Natural killer cell (primary cell): ENCODE data around the gene CCDC47. TPM values are rescaled to one million over a fixed set of nuclear protein-coding genes. Genes with fewer than 3 reads are reported as not detected.
A peak's percentile ranks its signal among the peaks of the same experiment; 100 is the strongest.

Experiments
- ATAC-seq, 3 donors: fragments of 150-1000 bp in 2 of 3; fragments of 200-7000 bp in 1 of 3; cut with Tn5 transposase; 1 replicate in 1 of 3; 2 replicates in 2 of 3; pipeline ENCODE4 v1.10.0; 2021; ENCODE audit warnings: mild to moderate bottlenecking in 2 of 3, moderate library complexity in 2 of 3
- DNase-seq, 2 donors: peaks; one replicate each; pipeline versions ENCODE4 v3.0.0 to v3.0.0-alpha.2; 2013 to 2021; ENCODE audit warnings: mixed read lengths in 1 of 2
- H3K27ac ChIP-seq: one replicate; pipeline ENCODE4 v1.5.1; 2013; ENCODE audit warnings: mild to moderate bottlenecking, low read length
- H3K27me3 ChIP-seq: one replicate; pipeline ENCODE4 v1.6.1; 2013; ENCODE audit warnings: low read length; ENCODE audit not compliant: control insufficient read depth, insufficient read depth
- H3K36me3 ChIP-seq: one replicate; pipeline ENCODE4 v1.6.1; 2013; ENCODE audit warnings: low read length; ENCODE audit not compliant: control insufficient read depth, insufficient read depth
- H3K4me1 ChIP-seq: one replicate; pipeline ENCODE4 v1.6.1; 2013; ENCODE audit warnings: low read length; ENCODE audit not compliant: control insufficient read depth, insufficient read depth
- H3K4me3 ChIP-seq: one replicate; pipeline ENCODE4 v1.5.1; 2013; ENCODE audit warnings: low read length
- H3K9me3 ChIP-seq: one replicate; pipeline ENCODE4 v1.6.1; 2013; ENCODE audit warnings: low read length; ENCODE audit not compliant: control insufficient read depth, insufficient read depth
- H3K27ac Mint-ChIP-seq, 2 donors: one replicate each; pipeline ENCODE4 v1.8.0; 2022; ENCODE audit warnings: mild to moderate bottlenecking in 2 of 2, mixed read lengths in 2 of 2, moderate library complexity in 1 of 2
- H3K27me3 Mint-ChIP-seq, 2 donors: one replicate each; pipeline ENCODE4 v1.8.0; 2022; ENCODE audit warnings: low read depth in 2 of 2, mixed read lengths in 2 of 2
- H3K36me3 Mint-ChIP-seq: one replicate; pipeline ENCODE4 v1.8.0; 2022; ENCODE audit warnings: mixed read lengths
- H3K4me1 Mint-ChIP-seq, 2 donors: one replicate each; pipeline ENCODE4 v1.8.0; 2022; ENCODE audit warnings: mixed read lengths in 2 of 2
- H3K4me3 Mint-ChIP-seq: one replicate; pipeline ENCODE4 v1.8.0; 2022; ENCODE audit warnings: mild to moderate bottlenecking, moderate library complexity, mixed read lengths
- H3K9me3 Mint-ChIP-seq, 2 donors: one replicate each; pipeline ENCODE4 v1.8.0; 2022; ENCODE audit warnings: mixed read lengths in 2 of 2
- CTCF ChIP-seq: fragments of 200-600 bp; IDR thresholded peaks from one replicate; pipeline ENCODE4 v1.8.0; 2022; ENCODE audit warnings: antibody characterized with exemption
- WGBS: methylation state at CpG from one replicate; pipeline ENCODE4 v1.1.7; 2013; ENCODE audit warnings: missing lambda C conversion rate; ENCODE audit not compliant: insufficient coverage; 5-methylcytosine and 5-hydroxymethylcytosine counted together
- intact Hi-C: fragments of 100-400 bp; cut with micrococcal nuclease; formaldehyde crosslinking; loops from one replicate; pipeline ENCODE4 v1.14.2; 2022
- total RNA-seq, 4 donors: library from RNA; stranded (reverse); fragments of 120-200 nt in 1 of 4; gene quantifications; one replicate each; pipeline versions ENCODE4 v1.2.3 to v1.2.4, GENCODE V29; 2013 to 2022

The CCDC47 gene
- total RNA-seq, 3 donors from 2014 or later (not counting 1 experiment from before 2014, with no cell fraction given) = 37.9 to 45.2 (median 41.7) TPM

GRCh38 chr17:63766754-63767153 lies 6.6 kb downstream of the CCDC47 start:
- TF ChIP-seq CTCF = no peak
- peaks cover under 1% of the 10 kb centered on the region for H3K4me1 ChIP-seq
- H3K27me3 ChIP-seq = no peaks in the 10 kb centered on the region
- Mint-ChIP-seq H3K9me3 (no peaks in the 10 kb centered on the region), H3K4me1 (peaks cover 12 to 36% of the 10 kb centered on the region in 2 donors), H3K4me3 (no peak overlapping the region), H3K27ac (no peak overlapping the region), H3K36me3 (no peaks in the 10 kb centered on the region), H3K27me3 (no peaks in the 10 kb centered on the region)
- no peak for ATAC-seq
- no peak overlapping the region for H3K27ac ChIP-seq
- intact Hi-C loops = no loop called here
- no peak overlapping the region for H3K4me3 ChIP-seq
- H3K36me3 ChIP-seq = peaks cover 47% of the 10 kb centered on the region
- no peaks in the 10 kb centered on the region for H3K9me3 ChIP-seq
- DNase-seq = no peak

GRCh38 chr17:63764716-63765115 lies 8.7 kb downstream of the CCDC47 start:
- H3K4me1 Mint-ChIP-seq = peaks cover 17 to 31% of the 10 kb centered on the region in 2 donors
- Histone ChIP-seq H3K4me1 (peaks cover 3% of the 10 kb centered on the region), H3K36me3 (peaks cover 61% of the 10 kb centered on the region), H3K4me3 (no peak overlapping the region), H3K9me3 (no peaks in the 10 kb centered on the region), H3K27ac (no peak overlapping the region), H3K27me3 (no peaks in the 10 kb centered on the region)
- no peaks in the 10 kb centered on the region for H3K9me3 Mint-ChIP-seq
- TF ChIP-seq CTCF = no peak
- H3K4me3 Mint-ChIP-seq = no peak overlapping the region
- no peaks in the 10 kb centered on the region for H3K36me3 Mint-ChIP-seq
- ATAC-seq (no peak), DNase-seq (no peak)
- WGBS = 96% methylated on average over 3 of the region's 4 CpGs
- no peak overlapping the region for H3K27ac Mint-ChIP-seq
- intact Hi-C loops = no loop called here
- no peaks in the 10 kb centered on the region for H3K27me3 Mint-ChIP-seq

- no peak overlapping the region for H3K27ac ChIP-seq
- H3K36me3 Mint-ChIP-seq = no peaks in the 10 kb centered on the region
These were observed 11.0 kb downstream of the CCDC47 start for GRCh38 chr17:63762161-63763078.

More at GRCh38 chr17:63762161-63763078, 11.0 kb downstream of the CCDC47 start:
- WGBS = 72% methylated on average over 3 of the region's 5 CpGs
- Mint-ChIP-seq H3K4me1 (peaks cover 10 to 16% of the 10 kb centered on the region in 2 donors), H3K9me3 (no peaks in the 10 kb centered on the region), H3K27ac (peak overlapping the region in 1 of 2 donors; percentile 50), H3K27me3 (no peaks in the 10 kb centered on the region), H3K4me3 (no peak overlapping the region)
- DNase-seq = no peak
- peaks cover 69% of the 10 kb centered on the region for H3K36me3 ChIP-seq
- no peaks in the 10 kb centered on the region for H3K27me3 ChIP-seq
- peaks cover 3% of the 10 kb centered on the region for H3K4me1 ChIP-seq
- no peak for TF ChIP-seq CTCF
- ATAC-seq = no peak
- H3K4me3 ChIP-seq = no peak overlapping the region
- H3K9me3 ChIP-seq = no peaks in the 10 kb centered on the region
- intact Hi-C loops = no loop called here
